Activated CD4-positive, alpha-beta memory T cell treated with anti-CD3 and anti-CD28 coated beads for 36 hours (primary cell): ENCODE results near the gene SEZ6. TPM values are rescaled to one million over a fixed set of nuclear protein-coding genes. Genes with fewer than 3 reads are reported as not detected.

Experiments
- CTCF ChIA-PET: fragments of 350-600 bp; sonication (Branson Sonifier 250); formaldehyde crosslinking; loops from one replicate; lab custom pipeline; 2021; ENCODE audit warnings: antibody characterized with exemption, inconsistent platforms; lab: Charles Lee
- POLR2A ChIA-PET: fragments of 350-600 bp; sonication (Branson Sonifier 250); formaldehyde crosslinking; loops from one replicate; lab custom pipeline; 2021; ENCODE audit warnings: antibody characterized with exemption; lab: Charles Lee
- DNase-seq: peaks from one replicate; pipeline ENCODE4 v3.0.0-alpha.2; 2020
- H3K27ac Mint-ChIP-seq: one replicate; pipeline ENCODE4 v1.8.0; 2021; ENCODE audit warnings: mixed read lengths
- H3K27me3 Mint-ChIP-seq: one replicate; pipeline ENCODE4 v1.8.0; 2021; ENCODE audit warnings: mixed read lengths
- H3K36me3 Mint-ChIP-seq: one replicate; pipeline ENCODE4 v1.8.0; 2021; ENCODE audit warnings: mixed read lengths
- H3K4me1 Mint-ChIP-seq: one replicate; pipeline ENCODE4 v1.8.0; 2021; ENCODE audit warnings: low read depth, mixed read lengths
- H3K4me3 Mint-ChIP-seq: one replicate; pipeline ENCODE4 v1.8.0; 2021; ENCODE audit warnings: mild to moderate bottlenecking, mixed read lengths
- H3K9me3 Mint-ChIP-seq: one replicate; pipeline ENCODE4 v1.8.0; 2021; ENCODE audit warnings: mixed read lengths
- intact Hi-C: fragments of 100-400 bp; cut with micrococcal nuclease; formaldehyde crosslinking; loops from one replicate; pipeline ENCODE4 v1.15.1; 2023
- total RNA-seq, 2 experiments: library from RNA; stranded (reverse); gene quantifications; one replicate each; pipeline ENCODE4 v1.2.3, GENCODE V29; 2021

SEZ6 gene
- total RNA-seq, 2 experiments from 2014 or later, result not detected

DNA sequence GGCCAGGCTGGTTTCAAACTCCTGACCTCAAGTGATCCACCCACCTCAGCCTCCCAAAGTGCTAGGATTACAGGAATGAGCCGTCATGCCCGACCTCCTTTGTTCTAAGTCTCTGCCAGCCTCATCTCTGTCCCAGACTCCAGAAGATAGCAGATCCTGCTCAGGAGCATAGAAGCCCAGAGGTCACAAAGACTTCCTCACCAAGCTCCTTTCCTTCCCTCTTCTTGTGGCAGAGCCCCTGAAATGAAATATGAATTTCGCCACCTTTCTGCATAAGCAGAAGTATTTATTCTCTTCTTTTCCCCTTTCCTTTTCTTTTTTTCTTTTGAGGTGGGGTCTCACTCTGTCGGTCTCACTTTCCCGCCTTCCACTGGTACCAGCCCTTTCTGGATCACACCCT lies 25.7 kb upstream of the SEZ6 start:
- peaks cover 13% of the 10 kb centered on the region for H3K9me3 Mint-ChIP-seq
- CTCF ChIA-PET, result interaction anchor here (1.5 kb wide), 1 partner anchor 66 kb away, joined by 4 read pairs; no protein-coding TSS in a partner anchor
- POLR2A ChIA-PET, result no interaction called here
- intact Hi-C loops, result no loop called here
- no peak overlapping the region for H3K27ac Mint-ChIP-seq
- H3K27me3 Mint-ChIP-seq, result peaks cover 38% of the 10 kb centered on the region
- no peaks in the 10 kb centered on the region for H3K36me3 Mint-ChIP-seq
- no peak overlapping the region for H3K4me3 Mint-ChIP-seq
- DNase-seq, result no peak
- H3K4me1 Mint-ChIP-seq, result no peaks in the 10 kb centered on the region

DNA sequence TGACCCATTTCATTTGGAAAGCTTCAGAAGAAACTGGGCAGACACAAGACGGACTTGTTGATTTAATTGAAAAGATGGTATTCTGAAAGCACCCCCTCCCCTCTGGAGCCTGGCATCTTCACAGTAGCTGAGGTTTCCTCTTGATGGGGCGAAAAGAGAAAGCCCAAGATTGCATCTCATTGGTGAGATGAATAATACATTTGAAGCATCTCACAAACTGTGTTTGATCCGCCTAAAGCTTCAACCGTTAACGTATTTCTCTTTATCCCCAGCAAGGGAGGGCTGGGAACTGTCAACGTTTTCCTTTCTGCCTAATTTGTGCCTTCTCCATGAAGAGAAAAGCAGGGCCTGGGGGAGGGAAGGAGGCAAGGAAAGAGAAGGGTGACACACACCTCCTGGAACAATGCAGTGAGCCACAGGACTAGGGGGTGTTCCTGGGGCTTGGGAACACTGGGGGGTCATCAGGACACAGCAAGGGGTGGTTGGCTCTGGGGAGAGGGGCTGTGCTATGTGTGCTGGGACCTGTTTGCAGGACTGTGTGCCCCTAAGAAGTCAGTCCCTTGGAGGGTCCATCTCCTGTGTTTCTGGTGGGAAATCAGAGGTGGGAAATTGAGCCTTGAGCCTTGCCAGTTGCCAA lies 18.6 kb upstream of the SEZ6 start:
- DNase-seq, result no peak
- peaks cover 33% of the 10 kb centered on the region for H3K27me3 Mint-ChIP-seq
- intact Hi-C loops, result no loop called here
- H3K4me3 Mint-ChIP-seq, result no peak overlapping the region
- H3K9me3 Mint-ChIP-seq, result no peaks in the 10 kb centered on the region
- ChIA-PET CTCF (interaction anchor here (1.1 kb wide), 1 partner anchor 100 kb away, joined by 4 read pairs; no protein-coding TSS in a partner anchor), POLR2A (no interaction called here)
- H3K4me1 Mint-ChIP-seq, result peaks cover 3% of the 10 kb centered on the region
- no peaks in the 10 kb centered on the region for H3K36me3 Mint-ChIP-seq
- no peak overlapping the region for H3K27ac Mint-ChIP-seq

DNA sequence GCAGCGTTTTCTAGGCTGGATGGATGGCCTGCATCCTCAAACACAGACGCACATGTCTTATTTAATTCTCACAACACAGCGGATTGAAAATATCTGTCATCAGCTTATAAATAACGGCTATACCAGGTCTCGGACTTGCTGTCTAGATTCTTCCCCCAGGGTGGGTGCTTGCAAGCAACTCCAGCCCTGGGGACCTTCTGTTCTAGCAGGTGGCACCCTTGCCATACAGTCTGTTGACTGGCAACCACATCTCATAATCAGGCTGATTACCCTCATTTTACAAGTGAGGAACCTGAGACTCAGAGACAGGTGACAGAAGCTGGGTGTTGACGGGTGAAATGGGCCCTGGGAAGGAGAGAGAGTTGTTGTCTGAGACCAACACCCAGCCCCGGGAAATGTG lies 16.2 kb upstream of the SEZ6 start:
- ChIA-PET CTCF (interaction anchor here (1.0 kb wide), 1 partner anchor 56 kb away, joined by 3 read pairs; no protein-coding TSS in a partner anchor), POLR2A (no interaction called here)
- peaks cover 38% of the 10 kb centered on the region for H3K27me3 Mint-ChIP-seq
- H3K9me3 Mint-ChIP-seq, result no peaks in the 10 kb centered on the region
- no peak overlapping the region for H3K27ac Mint-ChIP-seq
- no peaks in the 10 kb centered on the region for H3K36me3 Mint-ChIP-seq
- H3K4me1 Mint-ChIP-seq, result peaks cover 4% of the 10 kb centered on the region
- intact Hi-C loops, result no loop called here
- H3K4me3 Mint-ChIP-seq, result no peak overlapping the region
- no peak for DNase-seq

DNA sequence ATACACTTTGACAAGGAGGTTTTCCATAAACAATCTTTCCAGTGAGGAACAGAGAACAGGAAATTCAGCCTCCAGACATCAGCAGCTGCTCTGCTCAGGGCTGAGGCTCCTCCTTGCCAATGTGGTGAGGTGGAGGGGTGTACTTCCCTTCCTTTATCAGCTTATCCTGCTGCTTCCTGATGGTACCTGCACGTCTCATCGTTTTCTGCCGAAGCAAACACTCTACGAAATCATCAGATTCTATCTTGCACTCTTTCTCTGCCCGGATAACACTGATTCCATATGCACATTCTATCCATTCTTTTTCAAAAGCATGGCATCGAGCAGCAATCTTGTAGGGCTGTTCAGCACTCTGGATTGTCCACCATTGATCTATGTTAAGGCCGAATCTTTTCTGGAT lies 15.4 kb upstream of the SEZ6 start:
- CTCF ChIA-PET, result no interaction called here

DNA sequence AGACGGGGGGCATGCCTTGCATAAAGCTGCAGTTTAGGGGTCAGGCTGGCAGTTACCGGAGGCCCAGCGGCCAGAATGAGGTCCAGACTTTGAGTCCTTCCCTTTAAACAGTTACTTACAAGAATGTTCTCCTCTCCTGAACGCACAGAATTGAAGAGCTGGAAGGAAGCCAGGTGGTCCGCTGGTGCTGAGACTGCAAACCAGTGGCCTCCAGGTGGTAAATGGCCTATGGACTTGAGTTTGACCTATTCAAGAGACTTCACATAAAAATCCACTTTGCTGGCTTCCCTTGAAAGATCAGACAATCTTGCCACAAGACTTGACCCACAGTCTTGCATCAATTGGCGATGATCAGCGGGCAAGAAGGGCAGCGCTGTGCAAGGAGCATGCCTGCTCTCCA lies 14.7 kb upstream of the SEZ6 start:
- H3K4me3 Mint-ChIP-seq, result no peak overlapping the region
- DNase-seq, result no peak
- no peaks in the 10 kb centered on the region for H3K36me3 Mint-ChIP-seq
- CTCF ChIA-PET, result interaction anchor here (1.5 kb wide), 1 partner anchor 55 kb away, joined by 6 read pairs; no protein-coding TSS in a partner anchor
- POLR2A ChIA-PET, result no interaction called here
- peaks cover 34% of the 10 kb centered on the region for H3K27me3 Mint-ChIP-seq
- peaks cover 4% of the 10 kb centered on the region for H3K4me1 Mint-ChIP-seq
- no peak overlapping the region for H3K27ac Mint-ChIP-seq
- intact Hi-C loops, result no loop called here
- no peaks in the 10 kb centered on the region for H3K9me3 Mint-ChIP-seq

More for the DNA sequence above, 15.4 kb upstream of the SEZ6 start:
- Mint-ChIP-seq H3K4me3 (no peak overlapping the region), H3K4me1 (peaks cover 4% of the 10 kb centered on the region), H3K27ac (no peak overlapping the region), H3K36me3 (no peaks in the 10 kb centered on the region), H3K9me3 (no peaks in the 10 kb centered on the region), H3K27me3 (peaks cover 34% of the 10 kb centered on the region)
- no peak for DNase-seq
- intact Hi-C loops, result no loop called here
- POLR2A ChIA-PET, result no interaction called here

DNA sequence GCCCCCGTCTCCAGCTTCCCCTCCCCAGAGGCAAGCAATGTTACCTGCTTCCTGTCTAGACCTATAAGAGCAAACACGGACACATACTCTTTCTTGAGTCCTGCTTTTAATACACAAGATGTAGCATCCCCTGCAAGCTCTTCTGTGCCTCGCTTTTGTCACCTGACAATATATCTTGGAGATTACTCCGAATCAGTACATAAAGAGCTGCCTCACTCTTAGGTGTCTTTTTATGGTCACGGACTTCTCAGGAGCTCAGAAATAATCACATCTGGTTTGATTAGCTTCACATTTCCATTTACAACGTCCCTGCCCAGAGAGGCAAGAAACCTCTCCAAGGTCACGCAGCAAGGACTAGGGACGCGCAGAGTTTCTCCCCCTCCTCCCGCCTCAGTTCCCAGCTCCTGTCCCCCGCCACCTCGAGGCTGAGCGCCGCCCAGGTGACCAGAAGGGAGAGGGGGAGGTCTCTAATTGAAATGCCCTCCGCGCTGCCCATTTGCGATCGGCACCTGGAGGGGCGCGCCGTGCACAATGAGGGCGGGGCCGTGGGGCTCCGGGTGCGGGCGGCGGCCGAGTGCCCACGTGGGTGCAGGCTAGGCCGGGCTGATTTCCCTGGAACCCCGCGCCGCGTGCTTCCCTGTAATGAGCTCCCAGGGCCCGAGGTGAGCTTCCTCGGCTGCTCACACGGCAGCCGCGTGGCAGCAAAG lies 13.8 kb upstream of the SEZ6 start:
- no peaks in the 10 kb centered on the region for H3K9me3 Mint-ChIP-seq
- H3K4me3 Mint-ChIP-seq, result no peak overlapping the region
- POLR2A ChIA-PET, result no interaction called here
- DNase-seq, result no peak
- no peaks in the 10 kb centered on the region for H3K36me3 Mint-ChIP-seq
- CTCF ChIA-PET, result interaction anchor here (0.9 to 1.5 kb wide), 5 partner anchors 15 to 104 kb away, joined by 3 to 6 read pairs (median 3); no protein-coding TSS in a partner anchor
- H3K27me3 Mint-ChIP-seq, result peaks cover 36% of the 10 kb centered on the region
- intact Hi-C loops, result no loop called here
- H3K4me1 Mint-ChIP-seq, result peaks cover 4% of the 10 kb centered on the region
- no peak overlapping the region for H3K27ac Mint-ChIP-seq

DNA sequence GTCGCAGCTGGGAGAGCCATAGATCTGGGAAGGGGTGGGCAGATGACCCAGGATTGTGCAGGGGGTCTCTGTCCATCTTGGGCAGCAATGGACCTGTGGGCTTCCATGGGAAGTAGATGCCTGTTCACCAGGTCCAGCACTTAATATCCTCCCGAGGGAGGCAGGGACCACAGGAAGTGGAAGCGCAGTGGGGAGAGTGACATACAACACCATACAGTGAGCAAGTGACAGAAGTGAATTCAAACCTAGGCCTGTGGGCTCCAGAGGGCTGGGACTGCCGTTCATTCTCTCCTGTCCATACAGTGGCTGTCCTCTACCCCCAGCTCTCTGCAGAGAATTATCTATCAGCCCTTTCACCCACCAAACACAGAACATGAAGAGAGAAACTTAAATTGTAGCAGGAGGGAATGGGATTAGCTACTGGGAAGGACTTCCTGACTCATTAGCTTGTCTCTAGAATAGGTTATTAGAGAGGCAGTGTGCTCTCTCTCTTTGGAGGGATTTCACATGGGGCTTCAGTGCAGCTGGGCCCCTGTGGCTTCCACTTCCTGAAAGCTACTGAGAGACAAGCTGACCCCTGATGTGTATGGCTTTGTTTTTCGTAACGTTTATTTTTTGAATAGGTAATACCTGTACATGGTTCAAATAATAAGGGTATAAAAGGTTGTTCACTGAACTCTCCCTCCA lies 13.1 kb upstream of the SEZ6 start:
- peaks cover 35% of the 10 kb centered on the region for H3K27me3 Mint-ChIP-seq
- peaks cover 4% of the 10 kb centered on the region for H3K4me1 Mint-ChIP-seq
- no peak overlapping the region for H3K27ac Mint-ChIP-seq

DNA sequence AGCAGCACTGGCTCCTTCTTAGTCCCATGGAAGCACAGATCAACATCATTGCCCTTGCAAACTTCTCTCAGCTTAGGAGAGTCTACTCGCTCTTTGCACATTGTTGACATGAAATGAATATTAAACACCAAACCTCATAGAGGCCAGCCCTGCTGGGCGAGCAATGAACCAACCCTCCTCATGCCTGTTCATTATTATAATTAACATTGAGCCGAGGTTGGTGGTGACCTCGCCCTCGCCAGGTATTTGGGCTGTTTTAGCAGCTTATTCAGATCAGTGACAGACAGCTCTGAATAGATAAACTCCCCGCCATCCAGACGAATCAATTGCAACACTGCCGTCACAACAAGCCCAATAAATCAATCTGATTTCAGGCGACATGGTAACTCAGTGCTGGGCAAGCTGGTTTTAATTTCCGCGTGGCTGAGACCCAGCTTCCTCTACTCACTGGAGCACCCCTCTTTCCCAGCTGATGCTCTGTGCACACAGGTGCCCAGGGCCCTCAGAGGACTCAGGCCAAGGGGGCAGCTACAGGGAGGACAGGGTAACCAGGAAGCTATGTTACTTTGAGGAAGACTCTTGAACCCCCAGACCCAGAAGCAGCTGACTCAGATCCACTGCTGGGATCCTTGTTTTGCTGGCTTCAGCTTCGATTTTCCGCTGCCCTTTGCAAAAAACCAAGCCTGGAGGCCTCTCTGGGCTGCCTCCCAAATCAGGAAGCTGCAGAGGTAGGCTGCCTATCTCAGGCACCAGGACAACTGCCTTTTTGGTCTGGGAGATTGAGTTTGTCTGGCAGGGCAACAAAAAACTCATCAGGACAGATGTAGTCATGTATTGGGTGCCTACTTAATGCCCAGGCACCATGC lies 10.7 kb upstream of the SEZ6 start:
- ChIA-PET CTCF (interaction anchor here (0.7 to 1.6 kb wide), 3 partner anchors 51 to 163 kb away, joined by 3 to 5 read pairs (median 4); partner anchors contain the start of gene MYO18A), POLR2A (no interaction called here)
- no peak for DNase-seq
- peaks cover 25% of the 10 kb centered on the region for H3K27me3 Mint-ChIP-seq
- H3K36me3 Mint-ChIP-seq, result no peaks in the 10 kb centered on the region
- peaks cover 6% of the 10 kb centered on the region for H3K4me1 Mint-ChIP-seq
- H3K9me3 Mint-ChIP-seq, result no peaks in the 10 kb centered on the region
- H3K27ac Mint-ChIP-seq, result no peak overlapping the region
- intact Hi-C loops, result no loop called here
- no peak overlapping the region for H3K4me3 Mint-ChIP-seq

More for the DNA sequence above, 13.1 kb upstream of the SEZ6 start:
- ChIA-PET POLR2A (no interaction called here), CTCF (interaction anchor here (0.9 to 1.5 kb wide), 5 partner anchors 15 to 103 kb away, joined by 3 to 6 read pairs (median 3); no protein-coding TSS in a partner anchor)
- DNase-seq, result no peak
- H3K36me3 Mint-ChIP-seq, result no peaks in the 10 kb centered on the region
- no peak overlapping the region for H3K4me3 Mint-ChIP-seq
- intact Hi-C loops, result no loop called here
- H3K9me3 Mint-ChIP-seq, result no peaks in the 10 kb centered on the region

DNA sequence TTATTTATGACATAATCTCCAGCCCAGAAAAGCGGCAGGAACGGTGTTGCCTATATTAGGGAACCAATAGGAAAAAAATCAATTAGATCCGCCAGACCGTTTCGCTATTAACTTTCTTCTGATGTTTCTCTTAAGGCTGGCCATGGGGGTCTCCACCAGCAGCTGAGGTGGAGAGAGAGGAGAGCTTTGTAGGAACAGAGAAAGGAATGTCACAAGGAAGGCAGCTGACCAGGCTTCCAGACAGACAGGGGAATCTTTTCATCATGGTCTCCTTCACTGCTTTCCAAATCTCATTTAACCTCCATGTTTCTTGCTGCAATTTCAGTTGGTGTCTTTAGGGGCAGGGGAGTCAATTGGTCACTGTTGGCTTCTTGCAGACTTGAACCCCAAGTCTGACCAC lies 8.9 kb upstream of the SEZ6 start:
- Mint-ChIP-seq H3K36me3 (no peaks in the 10 kb centered on the region), H3K4me1 (peaks cover 7% of the 10 kb centered on the region), H3K4me3 (no peak overlapping the region), H3K27ac (no peak overlapping the region), H3K9me3 (no peaks in the 10 kb centered on the region), H3K27me3 (peaks cover 21% of the 10 kb centered on the region)
- no peak for DNase-seq
- intact Hi-C loops, result no loop called here
- CTCF ChIA-PET, result interaction anchor here (1.2 to 1.6 kb wide), 2 partner anchors 49 to 97 kb away, joined by 3 to 5 read pairs; no protein-coding TSS in a partner anchor
- POLR2A ChIA-PET, result no interaction called here

DNA sequence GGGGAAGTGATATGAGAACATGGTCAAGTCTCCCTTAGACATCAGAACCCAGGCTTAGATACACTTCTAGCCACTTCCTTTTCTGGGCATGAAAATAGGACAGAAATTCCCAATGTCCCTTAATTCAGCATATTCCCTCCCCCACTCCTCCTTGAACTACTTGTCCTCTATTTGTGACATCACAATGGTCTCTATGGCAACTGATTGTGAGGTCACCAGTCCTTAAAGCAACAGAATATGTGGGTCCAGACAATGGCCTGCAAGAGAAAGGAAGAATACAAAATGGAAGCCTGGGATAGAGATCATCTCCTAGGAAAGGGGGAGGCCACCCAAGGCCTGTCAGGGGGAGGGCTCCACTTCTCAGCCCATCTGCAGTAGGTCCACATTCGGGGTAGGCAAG lies 6.7 kb upstream of the SEZ6 start:
- no peaks in the 10 kb centered on the region for H3K9me3 Mint-ChIP-seq
- intact Hi-C loops, result no loop called here
- no peak overlapping the region for H3K27ac Mint-ChIP-seq
- no peak overlapping the region for H3K4me3 Mint-ChIP-seq
- CTCF ChIA-PET, result no interaction called here
- DNase-seq, result no peak
- H3K4me1 Mint-ChIP-seq, result peaks cover 3% of the 10 kb centered on the region
- H3K36me3 Mint-ChIP-seq, result no peaks in the 10 kb centered on the region
- POLR2A ChIA-PET, result no interaction called here
- peaks cover 21% of the 10 kb centered on the region for H3K27me3 Mint-ChIP-seq

DNA sequence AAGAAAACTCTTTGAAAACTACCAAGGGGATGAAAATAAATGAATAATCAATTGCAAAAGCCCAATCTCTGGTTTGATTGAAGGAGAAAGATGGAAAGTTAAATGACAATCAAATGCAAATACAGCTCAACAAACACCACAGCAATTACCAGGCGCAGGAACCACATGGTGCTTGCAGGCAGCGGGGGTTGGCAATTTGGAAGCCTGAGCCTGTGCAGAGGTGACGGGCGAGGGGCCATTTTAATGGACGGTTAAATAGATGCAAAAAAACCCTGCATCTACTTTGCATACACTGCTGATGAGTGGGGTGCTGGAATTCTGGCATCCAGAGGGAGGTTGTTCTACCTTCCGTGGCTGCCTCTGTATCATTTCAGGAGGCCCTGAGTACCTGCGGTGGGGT lies 4.8 kb upstream of the SEZ6 start:
- no peak overlapping the region for H3K27ac Mint-ChIP-seq
- ChIA-PET POLR2A (no interaction called here), CTCF (interaction anchor here (0.5 to 1.5 kb wide), 2 partner anchors 113 to 230 kb away, joined by 3 to 5 read pairs; no protein-coding TSS in a partner anchor)
- H3K9me3 Mint-ChIP-seq, result no peaks in the 10 kb centered on the region
- H3K27me3 Mint-ChIP-seq, result peaks cover 34% of the 10 kb centered on the region
- H3K36me3 Mint-ChIP-seq, result no peaks in the 10 kb centered on the region
- no peak for DNase-seq
- H3K4me3 Mint-ChIP-seq, result no peak overlapping the region
- peaks cover 6% of the 10 kb centered on the region for H3K4me1 Mint-ChIP-seq
- intact Hi-C loops, result no loop called here
